GM21825 (cell line): Measurements from ENCODE around the gene RYK.

ENCODE experiments used
- ATAC-seq: cut with Tn5 transposase; IDR thresholded peaks from one replicate; pipeline ENCODE4 v1.9.1; 2021; ENCODE audit warnings: mild to moderate bottlenecking, moderate library complexity; ENCODE audit not compliant: unreplicated experiment

RYK gene

GRCh38 chr3:134258761-134259347 is 8.2 kb upstream of the RYK start:
- ATAC-seq, result no peak

- no peak for ATAC-seq
Observed at GRCh38 chr3:134255404-134255803, 4.7 kb upstream of the RYK start.

- ATAC-seq, result no peak
Observed at GRCh38 chr3:134253475-134254226, 3.0 kb upstream of the RYK start.

- no peak for ATAC-seq
Observed at GRCh38 chr3:134252766-134253165, 2.1 kb upstream of the RYK start.

- ATAC-seq, result no peak
Observed at GRCh38 chr3:134251731-134252391, 1.2 kb upstream of the RYK start.

GRCh38 chr3:134249935-134250716 is 533 bp downstream of the RYK start:
- peak; percentile 48 for ATAC-seq

- no peak for ATAC-seq
Observed at GRCh38 chr3:134249296-134249841, 1.3 kb downstream of the RYK start.

- ATAC-seq, result no peak
Observed at GRCh38 chr3:134244921-134245320, 5.7 kb downstream of the RYK start.

GRCh38 chr3:134242649-134243617 is 7.7 kb downstream of the RYK start:
- no peak for ATAC-seq

GRCh38 chr3:134239538-134239937 is 11.1 kb downstream of the RYK start:
- ATAC-seq, result peak; percentile 59

- ATAC-seq, result no peak
Observed at GRCh38 chr3:134237454-134238145, 13.1 kb downstream of the RYK start.

GRCh38 chr3:134236505-134237170 is 14.0 kb downstream of the RYK start:
- ATAC-seq, result peak; percentile 53

- ATAC-seq, result no peak
Observed at GRCh38 chr3:134235577-134236076, 15.0 kb downstream of the RYK start.

- ATAC-seq, result no peak
Observed at GRCh38 chr3:134232951-134233350, 17.7 kb downstream of the RYK start.

- ATAC-seq, result no peak
Observed at GRCh38 chr3:134232151-134232550, 18.5 kb downstream of the RYK start.

GRCh38 chr3:134231131-134231530 is 19.5 kb downstream of the RYK start:
- ATAC-seq, result no peak

GRCh38 chr3:134229038-134229437 is 21.6 kb downstream of the RYK start:
- no peak for ATAC-seq

- ATAC-seq, result no peak
Observed at GRCh38 chr3:134228479-134228878, 22.2 kb downstream of the RYK start.

- no peak for ATAC-seq
Observed at GRCh38 chr3:134228035-134228434, 22.6 kb downstream of the RYK start.
